Esophagus (tissue), 2 donors: ENCODE data around the gene GFRA1. TPM values are rescaled to one million over a fixed set of nuclear protein-coding genes. Genes with fewer than 3 reads are reported as not detected.

Experiments
- H3K27ac ChIP-seq, 2 donors: one replicate each; pipeline ENCODE4 v1.5.1; 2013; ENCODE audit warnings: low read depth in 2 of 2, mild to moderate bottlenecking in 2 of 2, inconsistent platforms in 1 of 2, low read length in 1 of 2, moderate library complexity in 1 of 2
- H3K27me3 ChIP-seq, 2 donors: one replicate each; pipeline ENCODE4 v1.6.1; 2013; ENCODE audit warnings: low read length in 2 of 2, control low read depth in 1 of 2, mild to moderate bottlenecking in 1 of 2; ENCODE audit not compliant: insufficient read depth in 2 of 2, control insufficient read depth in 1 of 2
- H3K36me3 ChIP-seq, 2 donors: one replicate each; pipeline ENCODE4 v1.6.1; 2013; ENCODE audit warnings: low read length in 1 of 2; ENCODE audit not compliant: control insufficient read depth in 2 of 2, insufficient read depth in 2 of 2
- H3K4me1 ChIP-seq, 2 donors: one replicate each; pipeline ENCODE4 v1.6.1; 2013; ENCODE audit warnings: low read length in 1 of 2; ENCODE audit not compliant: control insufficient read depth in 2 of 2, insufficient read depth in 2 of 2
- H3K4me3 ChIP-seq, 2 donors: one replicate each; pipeline ENCODE4 v1.5.1; 2013; ENCODE audit warnings: low read length in 2 of 2, mild to moderate bottlenecking in 2 of 2, low read depth in 1 of 2, moderate library complexity in 1 of 2
- H3K9me3 ChIP-seq, 2 donors: one replicate each; pipeline ENCODE4 v1.6.1; 2013; ENCODE audit warnings: mild to moderate bottlenecking in 2 of 2, low read depth in 1 of 2, low read length in 1 of 2, moderate library complexity in 1 of 2; ENCODE audit not compliant: control insufficient read depth in 2 of 2, insufficient read depth in 1 of 2
- WGBS, 2 donors: extraction: QIAGEN DNeasy Blood & Tissue Kit; methylation state at CpG; one replicate each; pipeline ENCODE4 v1.1.7; 2013; 5-methylcytosine and 5-hydroxymethylcytosine counted together
- polyA plus RNA-seq, 2 donors: library from polyadenylated mRNA; stranded (reverse); fragments of 200-250 nt; gene quantifications; one replicate each; pipeline ENCODE4 v1.2.3, GENCODE V29; 2013
- donor health status: healthy with polysubstance abuse.
- donor health status: Bipolar disorder and iron deficiency.

GFRA1 gene
- polyA plus RNA-seq, 2 donors: 0.73 to 1.3 TPM

DNA sequence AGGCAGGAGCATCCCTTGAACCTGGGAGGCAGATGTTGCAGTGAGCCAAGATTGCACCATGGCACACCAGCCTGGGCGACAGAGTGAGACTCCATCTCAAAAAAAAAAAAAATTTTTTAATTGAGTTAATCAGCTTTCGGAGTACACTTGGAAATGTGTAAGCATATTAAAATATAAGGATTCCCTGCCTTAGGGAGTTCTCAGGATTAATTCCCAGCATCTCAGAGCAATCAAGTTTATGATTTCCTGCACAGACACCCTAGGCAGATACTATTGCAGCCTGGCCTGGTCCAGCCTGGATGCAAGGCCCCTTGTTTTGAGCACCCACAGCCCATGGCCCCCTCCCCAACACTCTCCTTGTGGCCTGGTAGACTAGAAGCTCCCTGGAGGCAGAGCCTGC, 39.8 kb downstream of the GFRA1 start:
- Histone ChIP-seq H3K4me1 (no peaks in the 10 kb centered on the region), H3K4me3 (no peak overlapping the region), H3K9me3 (no peaks in the 10 kb centered on the region), H3K27me3 (no peaks in the 10 kb centered on the region), H3K27ac (no peak overlapping the region), H3K36me3 (no peaks in the 10 kb centered on the region)
- whole genome bisulfite sequencing, 2 donors: 92 to 93% methylated on average over 2 of the region's 2 CpGs

GRCh38 chr10:116232613-116233012, 40.4 kb downstream of the GFRA1 start:
- WGBS, 2 donors: 48 to 50% methylated on average over 2 of the region's 2 CpGs
- H3K27ac ChIP-seq: no peak overlapping the region
- no peaks in the 10 kb centered on the region for H3K4me1 ChIP-seq
- H3K27me3 ChIP-seq: no peaks in the 10 kb centered on the region
- no peaks in the 10 kb centered on the region for H3K36me3 ChIP-seq
- no peak overlapping the region for H3K4me3 ChIP-seq
- H3K9me3 ChIP-seq: no peaks in the 10 kb centered on the region

- no peaks in the 10 kb centered on the region for H3K36me3 ChIP-seq
- 93 to 97% methylated on average over 6 of the region's 6 CpGs for WGBS, 2 donors
- no peaks in the 10 kb centered on the region for H3K27me3 ChIP-seq
Measured at GRCh38 chr10:116226766-116227165, 46.2 kb downstream of the GFRA1 start.

GRCh38 chr10:116226053-116226452, 47.0 kb downstream of the GFRA1 start:
- H3K9me3 ChIP-seq: no peaks in the 10 kb centered on the region
- no peaks in the 10 kb centered on the region for H3K27me3 ChIP-seq
- WGBS, 2 donors: 82 to 88% methylated on average over 5 of the region's 5 CpGs

More at GRCh38 chr10:116226766-116227165, 46.2 kb downstream of the GFRA1 start:
- Histone ChIP-seq H3K4me1 (no peaks in the 10 kb centered on the region), H3K9me3 (no peaks in the 10 kb centered on the region), H3K4me3 (no peak overlapping the region), H3K27ac (no peak overlapping the region)

GRCh38 chr10:116223289-116223688, 49.7 kb downstream of the GFRA1 start:
- H3K9me3 ChIP-seq: no peaks in the 10 kb centered on the region
- no peaks in the 10 kb centered on the region for H3K27me3 ChIP-seq
- no peak overlapping the region for H3K27ac ChIP-seq
- no peaks in the 10 kb centered on the region for H3K36me3 ChIP-seq
- H3K4me3 ChIP-seq: no peak overlapping the region
- WGBS, 2 donors: 80 to 93% methylated on average over 3 of the region's 3 CpGs
- H3K4me1 ChIP-seq: no peaks in the 10 kb centered on the region

More at GRCh38 chr10:116226053-116226452, 47.0 kb downstream of the GFRA1 start:
- Histone ChIP-seq H3K4me1 (no peaks in the 10 kb centered on the region), H3K27ac (no peak overlapping the region), H3K4me3 (no peak overlapping the region), H3K36me3 (no peaks in the 10 kb centered on the region)

DNA sequence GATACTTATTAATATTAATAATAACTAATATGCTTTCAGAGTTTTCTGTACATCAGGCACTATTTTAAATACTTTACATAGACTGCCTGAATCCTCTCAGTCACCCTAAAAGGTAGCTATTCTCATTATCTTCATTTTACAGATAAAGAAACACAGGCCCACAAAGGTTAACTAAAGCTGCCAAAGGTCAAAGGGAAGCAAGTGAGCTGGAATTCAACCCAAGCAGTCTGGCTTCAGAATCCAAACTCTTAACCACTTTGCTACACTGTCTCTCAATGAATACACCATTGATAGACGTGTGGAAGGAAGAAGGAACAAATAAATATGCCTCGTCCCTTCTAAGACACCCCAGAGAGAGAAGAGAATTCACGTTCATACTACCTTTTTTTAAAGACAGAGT, 52.0 kb downstream of the GFRA1 start:
- Histone ChIP-seq H3K27me3 (no peaks in the 10 kb centered on the region), H3K9me3 (no peaks in the 10 kb centered on the region), H3K4me3 (no peak overlapping the region), H3K4me1 (no peaks in the 10 kb centered on the region), H3K36me3 (no peaks in the 10 kb centered on the region), H3K27ac (no peak overlapping the region)
- WGBS, 2 donors: 73 to 80% methylated on average over 3 of the region's 3 CpGs

DNA sequence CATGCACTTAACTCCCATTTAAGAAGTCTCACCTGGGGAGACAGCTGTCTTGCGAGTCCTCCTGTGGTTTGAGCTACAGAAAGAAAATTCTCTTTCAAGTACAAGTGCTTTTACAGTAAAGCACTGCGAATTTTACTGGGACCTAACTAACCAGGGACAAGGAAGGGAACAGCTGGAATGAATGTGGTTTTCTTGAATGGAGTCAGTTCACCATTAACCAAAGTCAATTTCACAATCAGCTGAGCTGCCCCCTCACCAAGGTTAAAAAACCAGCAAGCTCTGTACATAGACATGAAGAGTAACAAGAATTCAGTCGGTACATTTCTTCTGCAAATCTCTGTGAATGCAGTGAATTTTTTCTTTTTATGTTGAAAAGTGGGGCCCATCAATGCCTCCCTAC, 56.3 kb downstream of the GFRA1 start:
- no peaks in the 10 kb centered on the region for H3K9me3 ChIP-seq
- no peak overlapping the region for H3K27ac ChIP-seq
- WGBS, 2 donors: 69 to 76% methylated on average over 3 of the region's 3 CpGs
- H3K27me3 ChIP-seq: no peaks in the 10 kb centered on the region
- no peak overlapping the region for H3K4me3 ChIP-seq
- no peaks in the 10 kb centered on the region for H3K4me1 ChIP-seq
- H3K36me3 ChIP-seq: no peaks in the 10 kb centered on the region

GRCh38 chr10:116215651-116216050, 57.4 kb downstream of the GFRA1 start:
- WGBS, 2 donors: 54 to 62% methylated on average over 5 of the region's 5 CpGs
- Histone ChIP-seq H3K27me3 (no peaks in the 10 kb centered on the region), H3K27ac (no peak overlapping the region), H3K36me3 (no peaks in the 10 kb centered on the region), H3K4me1 (peaks cover 2 to 3% of the 10 kb centered on the region in 2 donors), H3K4me3 (no peak overlapping the region), H3K9me3 (no peaks in the 10 kb centered on the region)

DNA sequence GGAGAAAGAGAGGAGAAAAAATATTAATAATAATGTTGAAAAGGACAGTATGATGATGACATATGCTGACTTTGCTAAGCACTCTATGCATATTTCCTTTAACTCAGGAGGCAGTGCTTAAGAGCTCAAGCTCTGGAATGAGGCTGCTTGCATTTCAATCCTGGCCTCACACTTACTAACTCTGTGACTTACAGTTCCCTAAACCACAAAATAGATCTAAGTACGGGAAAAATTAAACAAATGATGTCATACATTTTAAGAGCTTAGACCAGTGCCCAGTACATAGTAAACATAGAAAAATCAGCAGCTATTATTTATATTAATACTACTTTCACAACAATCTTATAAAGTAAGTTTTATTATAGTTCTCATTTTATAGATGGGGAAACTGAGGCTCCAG, 61.3 kb downstream of the GFRA1 start:
- H3K36me3 ChIP-seq: no peaks in the 10 kb centered on the region
- no peaks in the 10 kb centered on the region for H3K9me3 ChIP-seq
- H3K4me1 ChIP-seq: peaks cover 2 to 3% of the 10 kb centered on the region in 2 donors
- H3K27me3 ChIP-seq: no peaks in the 10 kb centered on the region
- 11 to 35% methylated on average over 1 of the region's 1 CpG for WGBS, 2 donors
- no peak overlapping the region for H3K4me3 ChIP-seq
- no peak overlapping the region for H3K27ac ChIP-seq

GRCh38 chr10:116210588-116211346, 62.2 kb downstream of the GFRA1 start:
- no peak overlapping the region for H3K4me3 ChIP-seq
- H3K4me1 ChIP-seq: peaks cover 2 to 3% of the 10 kb centered on the region in 2 donors
- 76 to 83% methylated on average over 7 of the region's 7 CpGs for WGBS, 2 donors
- H3K9me3 ChIP-seq: no peaks in the 10 kb centered on the region
- no peaks in the 10 kb centered on the region for H3K36me3 ChIP-seq
- H3K27me3 ChIP-seq: no peaks in the 10 kb centered on the region
- no peak overlapping the region for H3K27ac ChIP-seq
